Activated naive CD8-positive, alpha-beta T cell treated with anti-CD3 and anti-CD28 coated beads for 36 hours (primary cell): ENCODE data around the gene PLCL2. TPM values are rescaled to one million over a fixed set of nuclear protein-coding genes. Genes with fewer than 3 reads are reported as not detected.
"Not testable (repeated sequence)": the region's sequence is repeated elsewhere in the genome, so short reads cannot be mapped to it uniquely, and the experiment has no call there.

Source experiments
- DNase-seq: peaks from one replicate; pipeline ENCODE4 v3.0.0; 2021
- H3K27ac Mint-ChIP-seq: one replicate; pipeline ENCODE4 v1.8.0; 2022; ENCODE audit warnings: mild to moderate bottlenecking, moderate library complexity, mixed read lengths
- H3K27me3 Mint-ChIP-seq: one replicate; pipeline ENCODE4 v1.8.0; 2022; ENCODE audit warnings: mild to moderate bottlenecking, mixed read lengths
- H3K36me3 Mint-ChIP-seq: one replicate; pipeline ENCODE4 v1.8.0; 2021; ENCODE audit warnings: mild to moderate bottlenecking, mixed read lengths
- H3K4me1 Mint-ChIP-seq: one replicate; pipeline ENCODE4 v1.8.0; 2021; ENCODE audit warnings: mixed read lengths
- H3K4me3 Mint-ChIP-seq: one replicate; pipeline ENCODE4 v1.8.0; 2022; ENCODE audit warnings: mild to moderate bottlenecking, moderate library complexity, mixed read lengths
- H3K9me3 Mint-ChIP-seq: one replicate; pipeline ENCODE4 v1.8.0; 2022; ENCODE audit warnings: mixed read lengths
- total RNA-seq, 2 experiments: library from RNA; stranded (reverse); gene quantifications; one replicate each; pipeline ENCODE4 v1.2.3, GENCODE V29; 2021

The PLCL2 gene
- total RNA-seq, 2 experiments from 2014 or later: 19.1 to 19.6 TPM

- H3K36me3 Mint-ChIP-seq: peaks cover 32% of the 10 kb centered on the region
- no peak for DNase-seq
- peak overlapping the region; percentile 15 for H3K4me3 Mint-ChIP-seq
- no peak overlapping the region for H3K27ac Mint-ChIP-seq
- no peaks in the 10 kb centered on the region for H3K9me3 Mint-ChIP-seq
- H3K27me3 Mint-ChIP-seq: no peaks in the 10 kb centered on the region
- peaks cover 90% of the 10 kb centered on the region for H3K4me1 Mint-ChIP-seq
These were observed 52.6 kb downstream of the PLCL2 start for GRCh38 chr3:16937326-16937845.

- peaks cover 3% of the 10 kb centered on the region for H3K9me3 Mint-ChIP-seq
- H3K36me3 Mint-ChIP-seq: peaks cover 29% of the 10 kb centered on the region
- peak overlapping the region; percentile 11 for H3K27ac Mint-ChIP-seq
- peaks cover 73% of the 10 kb centered on the region for H3K4me1 Mint-ChIP-seq
- no peaks in the 10 kb centered on the region for H3K27me3 Mint-ChIP-seq
- DNase-seq: no peak
- no peak overlapping the region for H3K4me3 Mint-ChIP-seq
These were observed 56.3 kb downstream of the PLCL2 start for GRCh38 chr3:16940769-16941700.

GRCh38 chr3:16942955-16943354, 58.2 kb downstream of the PLCL2 start:
- H3K27me3 Mint-ChIP-seq: no peaks in the 10 kb centered on the region
- H3K27ac Mint-ChIP-seq: no peak overlapping the region
- H3K36me3 Mint-ChIP-seq: peaks cover 22% of the 10 kb centered on the region
- peaks cover 3% of the 10 kb centered on the region for H3K9me3 Mint-ChIP-seq
- H3K4me1 Mint-ChIP-seq: peaks cover 55% of the 10 kb centered on the region
- H3K4me3 Mint-ChIP-seq: no peak overlapping the region
- no peak for DNase-seq

- H3K27ac Mint-ChIP-seq: no peak overlapping the region
- peaks cover 55% of the 10 kb centered on the region for H3K4me1 Mint-ChIP-seq
- H3K27me3 Mint-ChIP-seq: no peaks in the 10 kb centered on the region
- no peak overlapping the region for H3K4me3 Mint-ChIP-seq
- peaks cover 22% of the 10 kb centered on the region for H3K36me3 Mint-ChIP-seq
- H3K9me3 Mint-ChIP-seq: peaks cover 3% of the 10 kb centered on the region
- no peak for DNase-seq
These were observed 59.1 kb downstream of the PLCL2 start for GRCh38 chr3:16943857-16944256.

- Mint-ChIP-seq H3K27ac (no peak overlapping the region), H3K4me1 (peaks cover 55% of the 10 kb centered on the region), H3K36me3 (peaks cover 22% of the 10 kb centered on the region), H3K9me3 (peaks cover 3% of the 10 kb centered on the region), H3K4me3 (no peak overlapping the region), H3K27me3 (no peaks in the 10 kb centered on the region)
- no peak for DNase-seq
These were observed 59.6 kb downstream of the PLCL2 start for GRCh38 chr3:16944356-16944755.

- peaks cover 53% of the 10 kb centered on the region for H3K4me1 Mint-ChIP-seq
- DNase-seq: no peak
- no peak overlapping the region for H3K4me3 Mint-ChIP-seq
- H3K36me3 Mint-ChIP-seq: peaks cover 18% of the 10 kb centered on the region
- no peaks in the 10 kb centered on the region for H3K27me3 Mint-ChIP-seq
- no peak overlapping the region for H3K27ac Mint-ChIP-seq
- peaks cover 3% of the 10 kb centered on the region for H3K9me3 Mint-ChIP-seq
These were observed 60.6 kb downstream of the PLCL2 start for GRCh38 chr3:16945330-16945729.

GRCh38 chr3:16950282-16950681, 65.5 kb downstream of the PLCL2 start:
- H3K9me3 Mint-ChIP-seq: peaks cover 5% of the 10 kb centered on the region
- H3K4me1 Mint-ChIP-seq: peaks cover 39% of the 10 kb centered on the region
- no peak overlapping the region for H3K4me3 Mint-ChIP-seq
- DNase-seq: no peak
- H3K27ac Mint-ChIP-seq: no peak overlapping the region
- H3K27me3 Mint-ChIP-seq: no peaks in the 10 kb centered on the region
- H3K36me3 Mint-ChIP-seq: peaks cover 11% of the 10 kb centered on the region

GRCh38 chr3:16950845-16951244, 66.1 kb downstream of the PLCL2 start:
- peaks cover 4% of the 10 kb centered on the region for H3K9me3 Mint-ChIP-seq
- H3K4me3 Mint-ChIP-seq: no peak overlapping the region
- H3K27me3 Mint-ChIP-seq: no peaks in the 10 kb centered on the region
- no peak overlapping the region for H3K27ac Mint-ChIP-seq
- peaks cover 6% of the 10 kb centered on the region for H3K36me3 Mint-ChIP-seq
- H3K4me1 Mint-ChIP-seq: peaks cover 36% of the 10 kb centered on the region
- no peak for DNase-seq

- DNase-seq, H3K27me3 Mint-ChIP-seq, H3K9me3 Mint-ChIP-seq, H3K4me3 Mint-ChIP-seq, H3K27ac Mint-ChIP-seq, H3K4me1 Mint-ChIP-seq: not testable (repeated sequence)
- peaks cover 29% of the 10 kb centered on the region for H3K36me3 Mint-ChIP-seq
These were observed 73.1 kb downstream of the PLCL2 start for GRCh38 chr3:16957852-16958251.

GRCh38 chr3:16960125-16960524, 75.4 kb downstream of the PLCL2 start:
- Mint-ChIP-seq H3K4me3 (no peak overlapping the region), H3K4me1 (peaks cover 9% of the 10 kb centered on the region), H3K9me3 (peaks cover 10% of the 10 kb centered on the region), H3K27me3 (no peaks in the 10 kb centered on the region), H3K36me3 (peaks cover 31% of the 10 kb centered on the region), H3K27ac (no peak overlapping the region)
- DNase-seq: no peak

- no peak for DNase-seq
- Mint-ChIP-seq H3K27ac (no peak overlapping the region), H3K9me3 (peaks cover 10% of the 10 kb centered on the region), H3K36me3 (peaks cover 33% of the 10 kb centered on the region), H3K27me3 (no peaks in the 10 kb centered on the region), H3K4me3 (no peak overlapping the region), H3K4me1 (peaks cover 9% of the 10 kb centered on the region)
These were observed 77.0 kb downstream of the PLCL2 start for GRCh38 chr3:16961621-16962205.

- no peak for DNase-seq
- peaks cover 22% of the 10 kb centered on the region for H3K9me3 Mint-ChIP-seq
- peaks cover 30% of the 10 kb centered on the region for H3K36me3 Mint-ChIP-seq
- no peaks in the 10 kb centered on the region for H3K27me3 Mint-ChIP-seq
- no peak overlapping the region for H3K27ac Mint-ChIP-seq
- peaks cover 31% of the 10 kb centered on the region for H3K4me1 Mint-ChIP-seq
- H3K4me3 Mint-ChIP-seq: no peak overlapping the region
These were observed 90.3 kb downstream of the PLCL2 start for GRCh38 chr3:16975083-16975482.

- no peak for DNase-seq
- H3K4me1 Mint-ChIP-seq: peaks cover 43% of the 10 kb centered on the region
- H3K4me3 Mint-ChIP-seq: no peak overlapping the region
- peaks cover 11% of the 10 kb centered on the region for H3K9me3 Mint-ChIP-seq
- H3K27me3 Mint-ChIP-seq: no peaks in the 10 kb centered on the region
- peaks cover 19% of the 10 kb centered on the region for H3K36me3 Mint-ChIP-seq
- no peak overlapping the region for H3K27ac Mint-ChIP-seq
These were observed 93.6 kb downstream of the PLCL2 start for GRCh38 chr3:16978234-16978920.

GRCh38 chr3:16978921-16979271, 94.1 kb downstream of the PLCL2 start:
- DNase-seq: no peak
- H3K4me3 Mint-ChIP-seq: no peak overlapping the region
- H3K9me3 Mint-ChIP-seq: peaks cover 6% of the 10 kb centered on the region
- no peak overlapping the region for H3K27ac Mint-ChIP-seq
- no peaks in the 10 kb centered on the region for H3K27me3 Mint-ChIP-seq
- H3K4me1 Mint-ChIP-seq: peaks cover 39% of the 10 kb centered on the region
- peaks cover 17% of the 10 kb centered on the region for H3K36me3 Mint-ChIP-seq
